HG02678 (cell line): ENCODE data around the gene LSR.

ENCODE experiments used
- ATAC-seq: cut with Tn5 transposase; IDR thresholded peaks from one replicate; pipeline ENCODE4 v1.9.1; 2021; ENCODE audit warnings: mild to moderate bottlenecking, moderate library complexity; ENCODE audit not compliant: unreplicated experiment

Gene LSR

DNA sequence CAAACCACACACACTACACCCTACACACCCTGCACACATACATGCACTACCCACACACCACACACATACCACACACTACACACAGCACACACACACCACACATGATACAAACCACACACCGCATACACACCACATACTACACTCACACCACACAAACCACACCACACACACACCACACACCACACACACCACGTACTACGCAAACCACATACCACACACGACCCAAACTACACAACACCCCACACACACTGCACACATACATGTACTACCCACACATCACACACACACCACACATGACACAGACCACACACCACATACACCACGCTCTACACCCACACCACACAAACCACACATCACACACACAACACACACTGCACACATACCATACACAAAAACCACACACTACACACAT is 49.8 kb downstream of the LSR start:
- ATAC-seq = no peak

DNA sequence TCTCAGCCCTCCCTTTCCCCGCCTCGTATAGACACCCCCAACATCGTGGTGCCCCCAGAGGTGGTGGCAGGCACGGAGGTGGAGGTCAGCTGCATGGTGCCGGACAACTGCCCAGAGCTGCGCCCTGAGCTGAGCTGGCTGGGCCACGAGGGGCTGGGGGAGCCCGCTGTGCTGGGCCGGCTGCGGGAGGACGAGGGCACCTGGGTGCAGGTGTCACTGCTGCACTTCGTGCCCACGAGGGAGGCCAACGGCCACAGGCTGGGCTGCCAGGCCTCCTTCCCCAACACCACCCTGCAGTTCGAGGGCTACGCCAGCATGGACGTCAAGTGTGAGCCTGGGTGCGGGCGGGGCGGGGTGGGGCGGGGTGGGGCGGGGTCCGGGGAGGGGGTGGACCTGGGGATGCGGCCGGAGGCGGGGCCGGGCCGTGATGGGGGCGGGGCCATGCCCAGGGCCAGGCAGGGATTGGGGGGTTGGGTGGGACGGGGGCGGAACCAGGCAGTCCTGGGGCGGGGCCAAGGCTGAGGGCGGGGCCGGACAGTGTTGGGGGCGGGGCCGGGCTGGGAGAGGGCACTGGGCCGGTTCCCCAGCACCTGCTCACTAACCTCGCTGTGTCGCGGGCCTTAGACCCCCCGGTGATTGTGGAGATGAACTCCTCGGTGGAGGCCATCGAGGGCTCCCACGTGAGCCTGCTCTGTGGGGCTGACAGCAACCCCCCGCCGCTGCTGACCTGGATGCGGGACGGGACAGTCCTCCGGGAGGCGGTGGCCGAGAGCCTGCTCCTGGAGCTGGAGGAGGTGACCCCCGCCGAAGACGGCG is 50.9 kb downstream of the LSR start:
- ATAC-seq = no peak

DNA sequence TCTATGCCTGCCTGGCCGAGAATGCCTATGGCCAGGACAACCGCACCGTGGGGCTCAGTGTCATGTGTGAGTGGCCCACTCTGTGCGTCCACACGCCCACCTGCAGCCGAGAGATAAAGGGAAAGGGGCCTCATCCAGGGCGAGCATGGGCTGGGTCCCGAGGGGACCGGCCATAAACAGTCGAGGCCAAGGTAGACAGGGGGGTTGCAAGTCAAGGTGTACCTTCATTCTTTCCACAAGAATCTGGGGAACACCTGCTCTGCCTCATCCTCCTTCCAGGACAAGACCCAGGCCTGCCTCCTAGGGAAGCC is 51.5 kb downstream of the LSR start:
- no peak for ATAC-seq

DNA sequence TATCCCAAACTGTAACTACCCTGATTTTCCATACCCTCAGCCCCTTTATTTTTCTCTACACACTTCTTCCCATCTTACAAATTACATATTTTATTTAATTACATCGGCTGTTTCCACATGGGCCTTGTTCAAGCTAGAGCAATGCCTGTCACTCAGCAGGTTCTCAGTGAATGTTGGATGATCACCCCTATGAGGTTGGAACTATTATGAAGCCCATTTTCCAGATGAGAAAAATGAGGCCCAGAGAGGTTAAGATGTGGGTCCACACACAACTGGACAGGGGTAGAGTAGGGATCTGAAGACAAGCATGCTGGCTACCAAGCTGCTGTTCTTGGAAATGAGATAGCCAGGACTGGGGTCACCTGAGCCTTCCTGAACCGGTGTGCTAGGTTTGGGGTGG is 53.2 kb downstream of the LSR start:
- ATAC-seq = no peak

DNA sequence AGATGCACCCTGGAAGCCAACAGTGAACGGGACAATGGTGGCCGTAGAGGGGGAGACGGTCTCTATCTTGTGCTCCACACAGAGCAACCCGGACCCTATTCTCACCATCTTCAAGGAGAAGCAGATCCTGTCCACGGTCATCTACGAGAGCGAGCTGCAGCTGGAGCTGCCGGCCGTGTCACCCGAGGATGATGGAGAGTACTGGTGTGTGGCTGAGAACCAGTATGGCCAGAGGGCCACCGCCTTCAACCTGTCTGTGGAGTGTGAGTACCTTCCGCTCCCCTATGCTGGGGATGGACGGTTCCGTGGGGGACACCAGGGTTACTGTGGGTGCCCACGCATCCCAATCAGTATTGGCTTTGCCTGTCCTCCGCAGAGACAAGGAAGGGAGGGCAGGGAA is 53.6 kb downstream of the LSR start:
- no peak for ATAC-seq

DNA sequence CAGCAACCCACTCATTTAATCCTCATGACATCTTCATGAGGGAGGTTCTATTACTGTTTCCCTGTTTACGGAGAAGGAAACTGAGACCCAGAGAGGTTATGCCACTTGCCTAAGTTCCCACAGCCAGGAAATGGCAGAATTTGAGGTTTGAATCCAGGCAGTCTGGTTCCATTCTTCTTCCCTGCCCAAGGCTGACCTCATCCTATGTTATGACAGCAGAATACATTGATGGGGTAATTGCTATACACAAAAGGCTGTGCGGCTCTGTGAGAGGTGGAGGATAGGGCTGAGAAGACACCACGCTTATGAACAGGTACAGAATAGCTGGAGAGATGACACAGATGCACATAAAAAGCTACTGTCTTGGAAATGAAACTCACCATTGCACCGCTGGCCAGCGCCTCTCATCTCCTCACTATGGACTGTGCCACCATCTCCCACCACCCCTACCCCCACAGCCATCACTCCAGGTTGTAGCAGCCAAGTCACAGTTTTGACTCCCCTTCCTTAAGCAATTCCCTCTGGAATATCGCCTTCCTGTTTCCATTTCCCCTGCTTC is 54.6 kb downstream of the LSR start:
- no peak for ATAC-seq

DNA sequence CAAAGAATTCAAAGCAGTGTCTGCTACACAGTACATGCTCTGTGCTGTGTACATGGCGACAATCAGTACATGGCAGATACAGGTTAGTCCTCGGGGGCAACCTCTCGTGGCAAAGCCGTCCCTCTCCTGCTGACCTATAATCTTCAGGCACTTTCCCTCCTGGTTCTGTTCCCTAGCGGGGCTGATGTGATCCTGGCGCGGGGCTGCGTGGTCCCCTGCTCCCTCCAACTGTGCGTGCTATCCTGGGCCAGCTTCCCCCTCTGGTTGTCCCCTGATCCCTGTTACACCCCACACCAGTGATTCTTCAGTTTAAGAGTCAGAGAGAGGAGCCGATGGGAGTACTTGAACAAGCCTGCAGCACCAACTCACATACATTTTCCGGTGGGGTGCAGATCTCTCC is 55.2 kb downstream of the LSR start:
- ATAC-seq = no peak

DNA sequence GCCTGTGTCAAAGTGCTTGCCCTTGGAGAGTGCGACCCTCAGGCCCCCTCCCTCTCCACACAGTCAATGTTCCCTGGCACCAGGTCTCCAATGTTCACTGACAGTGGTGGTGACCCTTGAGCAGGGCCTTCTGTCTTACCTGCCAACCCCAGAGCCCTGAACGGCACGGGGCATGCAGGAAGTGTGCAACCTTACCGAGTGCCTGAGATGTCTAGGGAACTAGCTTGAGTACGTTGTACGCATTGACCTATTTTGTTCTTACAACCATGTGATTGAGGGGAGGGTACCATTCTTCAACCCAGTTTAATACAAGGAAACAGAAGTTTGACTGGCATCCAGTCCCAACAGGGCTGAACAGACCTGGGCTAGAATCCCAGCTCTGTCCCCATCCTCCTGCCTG is 56.4 kb downstream of the LSR start:
- no peak for ATAC-seq

DNA sequence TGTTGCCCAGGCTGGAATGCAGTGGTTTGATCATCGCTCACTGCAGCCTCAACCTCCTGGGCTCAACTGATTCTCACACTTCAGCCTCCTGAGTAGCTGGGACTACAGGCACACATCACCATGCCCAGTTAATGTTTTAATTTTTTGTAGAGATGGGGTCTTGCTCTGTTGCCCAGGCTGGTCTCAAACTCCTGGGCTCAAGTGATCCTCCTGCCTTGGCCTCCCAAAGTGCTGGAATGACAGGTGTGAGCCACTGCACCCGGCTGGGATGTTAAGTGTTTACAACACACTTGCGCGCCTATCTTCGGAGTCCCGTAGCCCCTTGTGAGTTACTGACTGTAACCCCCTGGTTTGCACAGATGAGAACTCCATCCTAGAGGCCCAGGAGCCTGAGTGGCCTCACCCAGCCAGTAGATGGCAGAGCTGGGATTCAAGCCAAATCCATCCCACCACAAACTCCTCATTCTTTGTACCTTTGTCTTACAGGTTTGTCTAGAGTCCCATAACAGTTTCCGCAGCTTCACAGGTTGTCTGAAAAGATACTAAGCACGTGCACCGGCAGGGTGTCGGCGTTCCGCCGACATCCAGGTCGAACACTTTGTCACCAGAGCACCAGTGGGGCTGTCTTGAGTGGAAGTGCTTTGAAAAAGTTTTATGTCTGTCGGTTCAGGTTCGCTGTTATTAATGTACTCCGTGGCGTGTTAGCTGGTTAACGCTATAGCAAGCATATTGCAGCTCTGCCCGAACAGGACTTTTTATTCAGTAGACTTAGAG is 57.9 kb downstream of the LSR start:
- ATAC-seq = no peak

DNA sequence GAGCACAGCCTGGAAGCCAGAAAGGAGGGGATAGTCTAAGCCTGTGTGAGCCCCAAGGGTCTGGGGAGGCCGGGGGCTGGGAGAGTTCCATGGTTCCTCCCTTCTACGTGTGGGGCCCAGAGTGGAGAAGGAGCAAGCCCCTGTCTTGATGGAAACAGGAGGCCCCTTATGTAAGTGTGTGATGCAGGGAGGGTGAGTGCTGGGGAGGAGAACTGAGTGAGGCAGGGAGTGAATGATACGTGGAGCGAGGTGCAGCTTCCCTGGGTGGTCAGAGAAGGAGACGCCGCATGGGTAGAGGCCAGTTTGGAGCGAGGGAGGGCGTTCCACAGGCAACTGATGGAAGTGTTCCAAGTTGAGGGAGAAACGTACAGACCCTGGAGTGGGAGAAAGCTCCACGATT is 59.1 kb downstream of the LSR start:
- no peak for ATAC-seq

DNA sequence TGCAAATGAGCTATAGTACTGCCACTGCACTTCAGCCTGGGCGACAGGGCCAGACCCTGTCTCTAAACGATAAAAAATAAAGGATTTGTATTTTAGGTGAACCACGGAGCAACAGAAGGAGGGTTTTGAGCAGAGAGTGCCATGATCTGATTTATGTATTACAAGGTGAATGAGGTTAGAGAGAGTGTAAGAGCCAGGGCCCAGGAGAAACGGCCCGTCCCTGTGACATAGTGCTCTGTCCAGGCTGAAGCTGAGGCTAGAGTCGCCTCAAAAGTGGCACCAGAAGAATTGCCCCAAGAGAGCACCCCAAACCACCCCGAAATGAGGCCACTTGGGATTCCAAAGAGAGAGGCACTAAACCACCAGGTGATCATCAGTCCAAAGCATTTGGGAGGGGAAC is 60.1 kb downstream of the LSR start:
- no peak for ATAC-seq

DNA sequence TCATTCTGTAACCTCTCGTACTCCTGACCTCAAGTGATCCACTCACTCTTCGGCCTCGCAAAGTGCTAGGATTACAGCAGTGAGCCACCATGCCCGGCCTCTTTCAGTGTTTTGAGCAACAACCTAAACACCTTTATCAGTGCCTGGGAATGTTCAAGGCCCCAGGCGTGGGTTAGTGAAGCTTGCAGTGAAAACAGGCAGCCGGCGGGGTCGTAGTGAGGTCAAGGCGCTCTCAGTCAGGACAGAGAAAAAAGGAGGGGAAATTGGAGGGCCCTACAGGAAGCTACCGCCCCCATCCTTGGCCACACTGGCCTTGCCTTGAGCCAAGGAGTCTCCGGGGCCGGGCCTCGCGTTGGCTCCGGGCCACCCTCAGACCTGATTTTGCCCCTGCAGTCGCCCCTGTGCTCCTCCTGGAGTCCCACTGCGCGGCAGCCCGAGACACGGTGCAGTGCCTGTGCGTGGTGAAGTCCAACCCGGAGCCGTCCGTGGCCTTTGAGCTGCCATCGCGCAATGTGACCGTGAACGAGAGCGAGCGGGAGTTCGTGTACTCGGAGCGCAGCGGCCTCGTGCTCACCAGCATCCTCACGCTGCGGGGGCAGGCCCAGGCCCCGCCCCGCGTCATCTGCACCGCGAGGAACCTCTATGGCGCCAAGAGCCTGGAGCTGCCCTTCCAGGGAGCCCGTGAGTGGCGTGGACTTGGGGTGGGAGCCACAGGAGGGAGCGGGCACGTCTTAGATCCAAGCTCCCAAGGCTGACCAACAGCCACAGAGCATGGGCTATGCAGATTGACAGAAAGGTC is 60.9 kb downstream of the LSR start:
- ATAC-seq = no peak

DNA sequence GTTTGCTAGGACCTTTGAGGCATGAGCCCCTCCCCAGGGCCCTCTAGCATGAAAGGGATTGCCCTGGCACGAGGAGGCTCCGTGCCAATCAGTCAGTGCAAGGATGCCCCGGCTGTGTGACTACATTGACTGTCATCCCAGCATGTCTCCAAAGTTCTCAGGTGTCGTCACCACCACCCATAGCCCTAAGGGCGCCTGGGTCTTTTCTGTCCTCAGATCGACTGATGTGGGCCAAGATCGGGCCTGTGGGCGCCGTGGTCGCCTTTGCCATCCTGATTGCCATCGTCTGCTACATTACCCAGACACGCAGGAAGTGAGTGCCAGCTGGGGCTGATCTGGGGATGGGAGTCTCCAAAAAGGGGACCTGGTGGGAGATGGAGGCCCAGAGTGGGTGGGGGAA is 61.5 kb downstream of the LSR start:
- ATAC-seq = no peak

DNA sequence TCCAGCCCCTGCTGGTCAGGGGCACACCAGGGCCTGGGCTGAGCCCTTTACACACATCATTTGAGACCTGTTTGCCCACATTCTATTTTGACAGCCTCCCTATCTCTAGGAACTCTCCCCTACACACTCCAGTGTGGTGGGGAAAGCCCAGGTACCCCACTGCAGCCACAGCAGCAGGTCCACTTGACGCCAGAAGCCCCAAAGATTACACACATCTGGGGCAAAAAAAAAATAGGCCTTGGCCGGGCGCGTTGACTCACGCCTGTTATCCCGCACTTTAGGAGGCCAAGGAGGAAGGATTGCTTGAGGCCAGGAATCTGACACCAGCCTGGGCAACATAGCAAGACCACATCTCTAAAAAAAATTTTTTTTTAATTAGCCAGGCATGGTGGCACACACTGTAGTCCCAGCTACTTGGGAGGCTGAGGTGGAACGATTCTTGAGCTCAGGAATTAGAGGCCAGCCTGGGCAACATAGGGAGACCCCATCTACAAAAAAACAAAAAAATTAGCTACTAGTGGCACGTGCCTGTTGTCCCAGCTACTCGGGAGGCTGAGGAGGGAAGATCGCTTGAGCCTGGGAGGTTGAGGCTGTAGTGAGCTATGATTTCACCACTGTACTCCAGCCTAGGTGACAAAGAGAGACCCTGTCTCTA is 62.1 kb downstream of the LSR start:
- no peak for ATAC-seq

DNA sequence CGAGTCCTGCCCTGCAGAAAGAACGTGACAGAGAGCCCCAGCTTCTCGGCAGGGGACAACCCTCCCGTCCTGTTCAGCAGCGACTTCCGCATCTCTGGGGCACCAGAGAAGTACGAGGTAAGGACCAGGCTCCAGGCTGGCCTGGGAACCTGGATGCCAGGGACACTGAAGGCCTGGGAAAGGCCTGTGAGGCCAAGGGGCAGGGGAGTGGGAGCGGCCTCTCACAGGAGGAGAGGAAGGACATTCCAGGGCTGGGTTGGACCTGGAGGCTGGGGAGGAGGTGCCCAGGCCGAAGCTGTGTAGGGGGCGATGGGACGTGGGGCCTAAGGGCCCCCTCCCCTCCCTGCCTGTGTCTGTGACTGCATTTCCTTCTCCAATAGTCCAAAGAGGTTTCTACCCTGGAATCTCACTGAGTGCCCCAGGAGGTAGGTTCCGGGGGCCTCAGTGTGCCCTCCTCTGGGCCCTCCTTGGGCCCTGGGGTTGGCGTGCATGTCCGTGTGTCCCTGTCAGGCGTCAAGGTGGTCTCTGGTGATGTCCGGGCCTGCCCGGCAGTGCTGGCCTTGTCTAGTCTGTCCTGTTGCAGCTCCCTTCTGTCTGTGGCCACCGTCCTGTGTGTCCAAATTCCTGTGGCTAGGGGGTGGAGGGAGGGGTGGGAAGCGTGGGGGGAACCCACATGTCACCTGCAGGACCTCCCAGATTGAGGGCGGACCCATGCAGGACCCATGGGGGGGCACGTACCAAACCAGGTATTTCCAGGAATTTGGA is 63.3 kb downstream of the LSR start:
- no peak for ATAC-seq

DNA sequence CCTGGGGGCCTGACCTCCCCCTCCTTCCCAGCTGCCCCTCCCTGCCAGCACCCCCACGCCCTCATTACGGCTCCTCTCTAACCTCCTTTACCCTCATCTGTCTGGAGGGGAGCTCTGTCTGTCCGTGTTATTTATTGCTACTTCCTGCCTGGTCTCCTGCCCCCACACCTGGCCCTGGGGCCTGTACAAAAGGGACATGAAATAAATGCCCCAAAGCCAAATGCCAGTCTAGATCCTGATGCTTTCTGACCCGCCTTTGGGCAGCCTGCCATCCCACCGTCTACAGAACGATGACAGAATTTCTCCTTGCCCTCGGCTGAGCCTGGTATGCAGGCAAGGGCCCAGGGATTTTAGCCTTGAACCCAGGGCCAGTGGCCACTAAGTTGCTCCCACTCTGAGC is 64.8 kb downstream of the LSR start:
- ATAC-seq = no peak

DNA sequence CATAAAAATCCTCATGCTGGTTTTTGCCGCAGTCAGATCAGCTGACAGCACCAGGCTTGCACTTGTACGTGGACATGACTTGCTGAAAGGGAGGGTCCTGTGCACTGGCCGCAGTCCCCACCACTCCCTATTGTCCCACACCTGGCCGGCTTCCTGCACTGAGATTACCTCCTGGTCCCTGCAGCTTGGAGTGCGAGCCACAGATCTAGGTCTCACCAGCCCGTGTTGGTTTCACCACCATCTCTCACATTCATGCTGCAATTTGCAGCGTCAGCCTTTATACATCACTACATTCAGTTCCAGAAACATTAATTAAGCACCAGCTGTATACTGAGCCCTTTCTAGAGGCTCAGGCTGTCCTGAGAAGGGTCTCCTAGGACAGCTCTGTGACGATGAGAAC is 65.2 kb downstream of the LSR start:
- no peak for ATAC-seq

DNA sequence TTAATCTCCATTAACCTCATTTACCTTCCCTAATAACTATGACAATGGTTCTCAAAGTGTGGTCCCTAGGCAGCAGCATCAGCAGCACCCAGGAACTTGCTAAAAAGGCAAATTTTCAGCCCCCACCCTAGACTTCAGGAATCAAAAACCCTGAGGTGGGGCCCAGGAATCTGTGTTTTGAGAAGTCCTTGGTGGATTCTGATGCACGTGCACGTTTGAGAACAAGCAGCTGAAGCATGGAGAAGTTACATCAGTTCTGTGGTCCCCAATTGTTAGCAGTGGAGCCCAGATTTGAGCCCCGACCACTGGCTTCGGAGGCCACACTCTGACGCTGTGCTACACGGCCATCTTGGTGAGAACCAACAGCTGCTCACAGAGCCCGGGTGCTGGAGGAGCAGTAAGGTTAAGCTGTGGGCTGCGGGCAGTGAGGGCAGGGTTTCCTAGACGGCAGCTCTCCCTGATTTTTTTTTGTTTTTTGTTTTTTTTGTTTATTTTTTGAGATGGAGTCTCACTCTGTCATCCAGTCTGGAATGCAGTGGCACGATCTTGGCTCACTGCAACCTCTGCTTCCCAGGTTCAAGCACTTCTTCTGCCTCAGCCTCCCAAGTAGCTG is 66.2 kb downstream of the LSR start:
- ATAC-seq = no peak

DNA sequence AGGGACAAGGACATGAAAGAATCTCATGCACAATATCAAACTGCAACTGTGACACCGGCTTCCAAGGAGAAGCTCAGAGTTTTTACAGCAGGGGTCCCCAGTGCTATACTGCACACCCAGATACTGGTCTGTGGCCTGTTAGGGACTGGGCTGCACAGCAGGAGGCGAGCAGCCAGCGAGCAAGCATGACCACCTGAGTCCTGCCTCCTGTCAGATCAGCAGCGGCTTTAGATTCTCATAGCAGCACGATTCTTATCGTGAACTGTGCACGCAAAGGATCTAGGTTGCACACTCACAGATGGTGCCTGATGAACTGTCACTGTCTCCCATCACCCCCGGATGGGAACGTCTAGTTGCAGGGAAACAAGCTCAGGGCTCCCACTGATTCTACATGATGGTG is 67.1 kb downstream of the LSR start:
- ATAC-seq = no peak

DNA sequence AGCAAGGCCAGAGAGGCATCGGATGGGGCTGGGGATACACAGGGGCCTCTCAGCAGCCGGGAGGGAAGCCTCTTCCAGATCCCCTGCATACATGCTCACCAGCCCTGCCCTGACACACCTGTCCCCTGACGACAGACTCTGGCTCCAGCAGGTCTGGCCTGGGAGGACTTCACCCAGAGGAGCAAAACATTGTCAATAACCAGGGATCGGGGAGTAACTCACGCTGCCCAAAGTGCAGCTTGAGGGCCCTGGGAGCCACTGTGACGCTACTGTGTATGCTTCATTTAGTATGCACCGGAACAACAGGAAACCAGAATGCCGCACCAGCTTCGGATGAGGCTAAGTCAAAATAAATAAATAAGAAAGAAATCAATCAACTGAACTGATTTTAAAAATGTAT is 67.8 kb downstream of the LSR start:
- no peak for ATAC-seq
